ENCODE data around the gene KRT76.
"Not testable (repeated sequence)": the region's sequence is repeated elsewhere in the genome, so short reads cannot be mapped to it uniquely, and the experiment has no call there.

The KRT76 gene

GRCh38 chr12:52757449-52758176 lies 19.5 kb downstream of the KRT76 start:
- no peak for FAIRE-seq

- FAIRE-seq, result no peak
Observed at GRCh38 chr12:52756281-52756960, 20.7 kb downstream of the KRT76 start.

- no peak for FAIRE-seq
Observed at GRCh38 chr12:52755533-52755932, 21.6 kb downstream of the KRT76 start.

- no peak for FAIRE-seq
Observed at GRCh38 chr12:52754135-52754534, 23.0 kb downstream of the KRT76 start.

- FAIRE-seq, result no peak
Observed at GRCh38 chr12:52753283-52753682, 23.9 kb downstream of the KRT76 start.

GRCh38 chr12:52752516-52752915 lies 24.6 kb downstream of the KRT76 start:
- no peak for FAIRE-seq

- FAIRE-seq, result no peak
Observed at GRCh38 chr12:52751795-52752194, 25.4 kb downstream of the KRT76 start.

GRCh38 chr12:52750532-52750931 lies 26.6 kb downstream of the KRT76 start:
- not testable (repeated sequence) for FAIRE-seq

- FAIRE-seq, result no peak
Observed at GRCh38 chr12:52749827-52750226, 27.3 kb downstream of the KRT76 start.

GRCh38 chr12:52748578-52748977 lies 28.6 kb downstream of the KRT76 start:
- FAIRE-seq, result no peak

- no peak for FAIRE-seq
Observed at GRCh38 chr12:52745554-52745953, 31.6 kb downstream of the KRT76 start.

GRCh38 chr12:52744493-52745156 lies 32.5 kb downstream of the KRT76 start:
- no peak for FAIRE-seq

GRCh38 chr12:52742822-52743457 lies 34.2 kb downstream of the KRT76 start:
- FAIRE-seq, result no peak

- no peak for FAIRE-seq
Observed at GRCh38 chr12:52742196-52742580, 35.0 kb downstream of the KRT76 start.

GRCh38 chr12:52741375-52742195 lies 35.6 kb downstream of the KRT76 start:
- FAIRE-seq, result no peak

GRCh38 chr12:52740584-52740983 lies 36.6 kb downstream of the KRT76 start:
- FAIRE-seq, result no peak

GRCh38 chr12:52739963-52740362 lies 37.2 kb downstream of the KRT76 start:
- FAIRE-seq, result no peak

- FAIRE-seq, result no peak
Observed at GRCh38 chr12:52735816-52736632, 41.1 kb downstream of the KRT76 start.

GRCh38 chr12:52735106-52735505 lies 42.0 kb downstream of the KRT76 start:
- FAIRE-seq, result no peak

GRCh38 chr12:52730793-52731192 lies 46.4 kb downstream of the KRT76 start:
- FAIRE-seq, result no peak

GRCh38 chr12:52730383-52730782 lies 46.8 kb downstream of the KRT76 start:
- no peak for FAIRE-seq

- FAIRE-seq, result no peak
Observed at GRCh38 chr12:52729147-52729546, 48.0 kb downstream of the KRT76 start.
